GM12864 (cell line): ENCODE data around the gene AHSP.

Experiments
- DNase-seq: peaks from one replicate; pipeline ENCODE4 v3.0.0-alpha.2; 2011; ENCODE audit warnings: low read depth
- H3K4me3 ChIP-seq: 2 replicates; pipeline ENCODE4 v1.5.1; 2011; ENCODE audit warnings: mild to moderate bottlenecking, low read depth, low read length, control low read depth
- CTCF ChIP-seq: IDR thresholded peaks from 2 replicates; pipeline ENCODE4 v1.5.1; 2011; ENCODE audit warnings: low read depth, mild to moderate bottlenecking, moderate library complexity, low read length, control low read depth, inconsistent platforms; ENCODE audit errors: missing control alignments

The AHSP gene

GRCh38 chr16:31489616-31490584 is 37.8 kb upstream of the AHSP start:
- no peak for DNase-seq
- H3K4me3 ChIP-seq, result no peak overlapping the region
- no peak for TF ChIP-seq CTCF

GRCh38 chr16:31491778-31492418 is 35.8 kb upstream of the AHSP start:
- TF ChIP-seq CTCF, result no peak
- DNase-seq, result no peak
- no peak overlapping the region for H3K4me3 ChIP-seq

- DNase-seq, result no peak
- TF ChIP-seq CTCF, result no peak
- H3K4me3 ChIP-seq, result no peak overlapping the region
Observed at GRCh38 chr16:31493506-31494125, 34.1 kb upstream of the AHSP start.

DNA sequence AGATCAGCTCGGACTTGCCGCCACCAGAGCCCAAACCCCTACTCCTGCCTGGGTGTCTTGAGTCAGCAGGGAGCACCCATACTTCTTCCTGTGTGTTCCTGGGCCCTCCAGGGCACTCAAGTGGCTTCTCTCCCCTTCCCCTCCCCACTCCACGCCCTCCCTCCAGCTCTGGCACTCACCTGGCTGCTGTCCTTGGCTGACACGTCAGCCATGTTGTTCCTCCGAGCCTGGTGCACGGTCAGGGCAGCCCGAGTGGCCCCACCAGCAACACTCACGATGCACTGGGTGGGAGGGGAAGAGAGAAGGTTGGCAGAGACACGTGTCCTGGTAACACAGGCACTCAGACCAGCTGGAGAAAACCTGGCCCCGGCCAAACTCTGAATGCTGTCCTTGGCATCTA is 31.0 kb upstream of the AHSP start:
- DNase-seq, result no peak
- H3K4me3 ChIP-seq, result no peak overlapping the region
- no peak for TF ChIP-seq CTCF

DNA sequence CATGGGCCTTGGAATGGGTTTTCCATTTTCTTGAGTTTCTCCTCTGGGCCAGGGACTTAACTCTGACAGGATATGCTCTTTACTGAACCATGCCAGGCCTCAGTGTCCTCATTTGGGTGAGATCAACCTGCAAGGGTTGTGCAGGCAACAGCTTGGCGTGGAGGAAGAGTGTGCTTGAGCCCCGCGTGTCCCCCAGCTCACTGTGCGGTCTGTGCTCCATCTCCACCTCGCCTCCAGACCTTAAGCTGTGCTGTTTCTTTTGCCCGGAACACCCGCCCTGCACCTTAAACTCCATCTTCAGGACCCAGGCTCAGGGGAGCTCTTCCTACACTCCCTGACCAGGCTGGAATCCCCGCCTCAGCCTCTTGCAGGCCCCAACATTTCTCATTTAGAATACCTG is 29.2 kb upstream of the AHSP start:
- no peak overlapping the region for H3K4me3 ChIP-seq
- DNase-seq, result no peak
- TF ChIP-seq CTCF, result no peak

- DNase-seq, result no peak
- TF ChIP-seq CTCF, result no peak
- no peak overlapping the region for H3K4me3 ChIP-seq
Observed at GRCh38 chr16:31499928-31500327, 27.8 kb upstream of the AHSP start.
